Sciatic nerve (tissue), 2 donors: Measurements from ENCODE around the gene TFB2M. TPM values are rescaled to one million over a fixed set of nuclear protein-coding genes. Genes with fewer than 3 reads are reported as not detected.
"Not testable (repeated sequence)": the region's sequence is repeated elsewhere in the genome, so short reads cannot be mapped to it uniquely, and the experiment has no call there.

Experiments
- ATAC-seq: fragments of 200-7000 bp; cut with Tn5 transposase; one replicate; pipeline ENCODE4 v1.9.1; 2020; ENCODE audit warnings: mild to moderate bottlenecking, moderate library complexity
- DNase-seq: peaks from one replicate; pipeline ENCODE4 v3.0.0-alpha.2; 2020; ENCODE audit warnings: low spot score
- intact Hi-C: fragments of 100-400 bp; cut with DNase I; formaldehyde crosslinking; loops from one replicate; pipeline ENCODE4 v1.14.2; 2022
- total RNA-seq: library from RNA; stranded (reverse); fragmentation: NEBNext Ultra II Directional; extraction: Animal tissue kit (Norgen Biotek cat#: 25700); gene quantifications from one replicate; pipeline ENCODE4 v1.2.1, GENCODE V29; 2021
- donor health status: DM: no; HTN: no; CAD: no.
- donor health status: DM: no; HTN: no; CAD: no.

TFB2M gene
- total RNA-seq, 1 donor from 2014 or later, result 6.6 TPM

DNA sequence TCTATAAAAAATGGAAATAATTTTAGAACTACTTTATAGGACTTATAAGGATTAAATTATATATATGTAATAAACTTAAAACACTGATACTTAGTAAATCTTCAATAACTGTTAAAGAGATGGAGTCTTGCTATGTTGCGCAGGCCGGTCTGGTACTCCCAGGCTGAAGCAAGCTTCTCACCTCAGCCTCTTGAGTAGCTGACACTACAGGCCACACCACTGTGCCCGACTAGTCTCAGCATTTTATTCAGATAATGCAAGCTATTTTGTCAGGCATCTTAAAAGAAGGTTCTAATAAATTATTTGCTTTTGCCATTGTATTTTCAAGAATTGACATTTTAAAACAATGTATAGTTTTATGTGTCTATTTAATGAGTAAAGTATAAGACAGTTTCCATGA is 21.0 kb upstream of the TFB2M start:
- intact Hi-C loops, result no loop called here
- ATAC-seq (no peak), DNase-seq (no peak)

DNA sequence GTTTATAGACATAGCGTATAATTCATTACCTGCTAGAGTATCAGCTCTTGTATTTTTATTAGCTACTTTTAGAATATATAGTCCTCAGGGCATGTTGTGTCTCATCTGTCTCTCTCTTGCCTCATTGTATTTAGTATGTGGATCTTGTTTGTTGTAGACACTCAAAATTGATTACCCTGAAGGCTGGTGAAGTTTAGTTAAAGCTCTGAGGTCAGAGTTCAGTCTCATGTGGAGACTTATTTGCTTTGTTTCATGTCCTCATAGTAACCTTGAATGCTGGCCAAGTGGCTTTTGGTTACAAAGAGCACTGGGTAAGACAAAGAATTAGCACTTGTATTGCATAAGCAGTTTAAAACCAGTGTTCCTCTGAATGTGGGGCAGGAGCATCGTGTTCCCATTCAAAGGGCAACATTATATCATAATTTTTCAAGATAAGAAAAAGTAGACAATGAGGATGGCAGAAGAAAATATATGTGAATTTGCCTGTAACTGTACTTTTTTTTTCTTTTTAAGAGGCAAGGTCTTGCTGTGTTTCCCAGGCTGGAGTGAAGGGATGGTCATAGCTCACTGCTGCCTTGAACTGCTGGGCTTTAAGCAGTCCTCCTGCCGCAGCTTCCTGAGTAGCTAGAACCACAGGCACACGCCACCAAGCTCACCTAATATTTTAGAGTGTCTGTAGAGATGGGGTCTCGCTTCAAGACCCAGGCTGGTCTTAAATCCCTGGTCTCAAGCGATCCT is 17.6 kb upstream of the TFB2M start:
- peak; percentile 83 for ATAC-seq
- intact Hi-C loops, result no loop called here
- DNase-seq, result no peak

DNA sequence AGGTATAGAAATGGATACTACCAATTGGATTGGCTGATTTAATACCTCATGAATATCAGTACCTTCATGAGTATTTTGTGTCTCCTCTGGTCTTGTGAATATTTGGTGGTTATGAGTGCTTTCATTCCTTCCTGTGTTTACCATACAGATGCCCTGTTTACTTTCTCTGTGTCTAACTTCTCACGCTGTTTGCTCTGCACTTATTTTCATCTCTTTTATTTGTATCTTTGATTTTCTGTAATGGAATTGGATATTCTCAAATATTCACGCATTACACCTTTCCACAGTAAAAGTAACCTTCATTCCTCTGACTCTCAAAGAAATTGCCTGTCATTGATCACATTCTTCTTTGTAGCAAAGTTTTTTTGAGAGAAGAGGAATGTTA is 17.0 kb upstream of the TFB2M start:
- intact Hi-C loops, result no loop called here
- DNase-seq (no peak), ATAC-seq (no peak)

DNA sequence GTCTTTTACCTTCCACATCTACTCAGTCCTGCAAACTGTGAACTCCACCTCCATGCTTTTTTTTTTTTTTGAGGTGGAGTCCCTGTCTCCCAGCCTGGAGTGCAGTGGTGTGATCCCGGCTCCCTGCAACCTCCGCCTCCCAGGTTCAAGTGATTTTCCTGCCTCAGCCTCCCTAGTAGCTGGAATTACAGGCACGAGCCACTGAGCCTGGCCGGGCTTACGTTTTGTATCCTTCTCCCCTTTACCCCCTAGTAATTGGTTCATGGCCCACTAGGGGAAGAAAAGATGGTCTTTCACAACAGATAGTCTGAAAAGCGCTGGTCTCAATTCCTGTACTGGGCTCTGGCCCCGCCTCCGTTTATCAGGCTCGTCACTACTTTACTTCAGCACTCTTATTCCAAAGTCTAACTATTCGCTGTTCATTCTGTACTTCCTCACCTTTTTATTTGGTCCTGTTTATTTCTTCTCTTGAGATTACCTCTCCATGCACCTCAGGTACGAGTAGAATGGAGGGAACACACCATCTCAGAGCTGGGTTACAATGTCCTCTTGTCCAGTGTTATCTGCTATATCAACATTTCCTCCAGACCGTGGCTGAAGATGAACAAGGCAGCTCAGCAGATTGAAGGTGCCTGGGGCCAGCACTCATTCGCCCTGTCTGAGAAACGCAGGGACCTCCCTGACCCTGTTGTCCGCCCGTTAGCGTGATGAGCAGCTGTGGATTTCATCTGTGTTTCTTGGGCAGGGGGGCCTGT is 16.4 kb upstream of the TFB2M start:
- ATAC-seq, result no peak

DNA sequence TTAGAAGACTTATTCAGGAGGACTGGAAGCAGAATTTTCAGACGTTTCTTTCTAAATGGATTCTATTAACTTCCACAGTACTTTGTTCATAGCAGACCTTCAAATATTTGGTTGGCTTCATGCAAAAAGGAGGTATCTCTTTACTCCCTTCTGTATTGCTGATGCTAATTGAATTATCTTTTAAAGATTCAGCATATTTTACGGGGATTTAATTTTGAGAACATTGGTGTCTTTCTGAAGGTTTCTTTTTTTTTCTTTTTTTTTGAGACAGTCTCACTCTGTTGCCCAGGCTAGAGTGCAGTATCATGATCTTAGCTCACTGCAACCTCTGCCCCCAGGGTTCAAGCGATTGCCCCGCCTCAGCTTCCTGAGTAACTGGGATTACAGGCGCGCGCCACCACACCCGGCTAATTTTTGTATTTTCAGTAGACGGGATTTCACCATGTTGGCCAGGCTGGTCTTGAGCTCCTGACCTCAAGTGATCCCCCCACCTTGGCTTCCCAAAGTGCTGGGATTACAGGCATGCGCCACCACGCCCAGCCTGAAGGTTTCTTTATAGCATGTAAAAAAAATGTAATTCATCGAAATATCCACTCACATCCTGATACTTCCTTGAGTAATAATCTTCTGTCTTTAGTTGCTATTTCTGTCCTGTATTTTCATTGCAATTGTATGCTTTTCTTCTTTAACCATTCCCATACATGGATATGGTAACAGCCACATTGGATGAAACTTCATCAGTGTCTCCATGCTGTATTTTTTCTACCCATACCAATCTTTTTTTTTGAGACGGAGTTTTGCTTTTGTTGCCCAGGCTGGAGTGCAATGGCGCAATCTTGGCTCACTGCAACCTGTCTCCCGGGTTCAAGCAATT is 14.7 kb upstream of the TFB2M start:
- no peak for ATAC-seq
- intact Hi-C loops, result no loop called here
- DNase-seq, result no peak

More for the DNA sequence above, 16.4 kb upstream of the TFB2M start:
- intact Hi-C loops, result no loop called here
- DNase-seq, result no peak

DNA sequence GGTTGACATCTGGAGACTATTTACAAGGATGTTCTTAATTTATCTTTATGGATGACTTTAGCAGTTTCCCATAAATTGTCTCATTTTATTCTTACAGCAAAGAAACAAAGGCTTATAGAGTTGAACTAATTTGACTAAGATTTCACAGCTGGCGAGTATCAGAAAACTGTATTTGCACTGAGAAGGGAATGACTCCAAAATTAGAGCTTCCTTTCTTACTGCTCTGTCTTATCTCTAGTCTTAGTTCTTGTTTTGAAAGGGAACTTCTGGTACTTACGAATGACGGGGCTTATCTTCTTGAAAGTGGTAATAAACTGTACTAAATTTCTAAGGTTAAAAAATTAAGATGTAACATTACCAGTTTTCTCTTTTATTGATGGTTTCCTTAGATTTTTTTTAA is 13.8 kb upstream of the TFB2M start:
- intact Hi-C loops, result no loop called here
- DNase-seq (no peak), ATAC-seq (no peak)

DNA sequence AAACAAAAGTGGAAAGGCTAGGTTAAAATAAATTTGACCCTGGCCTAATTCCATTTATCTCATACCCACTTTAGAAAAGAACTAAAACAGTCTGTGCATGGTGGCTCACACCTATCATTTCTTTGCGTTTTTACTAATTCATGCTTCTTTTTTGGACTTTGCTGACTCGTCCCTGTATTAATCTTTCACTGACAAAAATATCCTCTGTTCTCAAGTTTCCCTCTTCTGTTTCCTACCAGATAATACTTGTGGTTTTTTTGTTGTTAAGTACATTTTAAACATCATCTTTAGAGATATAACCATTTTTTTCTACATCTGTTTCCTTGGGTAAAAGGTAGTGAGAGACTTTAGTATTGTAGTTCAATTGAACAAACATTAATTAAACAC is 11.7 kb upstream of the TFB2M start:
- DNase-seq (no peak), ATAC-seq (no peak)
- intact Hi-C loops, result no loop called here

DNA sequence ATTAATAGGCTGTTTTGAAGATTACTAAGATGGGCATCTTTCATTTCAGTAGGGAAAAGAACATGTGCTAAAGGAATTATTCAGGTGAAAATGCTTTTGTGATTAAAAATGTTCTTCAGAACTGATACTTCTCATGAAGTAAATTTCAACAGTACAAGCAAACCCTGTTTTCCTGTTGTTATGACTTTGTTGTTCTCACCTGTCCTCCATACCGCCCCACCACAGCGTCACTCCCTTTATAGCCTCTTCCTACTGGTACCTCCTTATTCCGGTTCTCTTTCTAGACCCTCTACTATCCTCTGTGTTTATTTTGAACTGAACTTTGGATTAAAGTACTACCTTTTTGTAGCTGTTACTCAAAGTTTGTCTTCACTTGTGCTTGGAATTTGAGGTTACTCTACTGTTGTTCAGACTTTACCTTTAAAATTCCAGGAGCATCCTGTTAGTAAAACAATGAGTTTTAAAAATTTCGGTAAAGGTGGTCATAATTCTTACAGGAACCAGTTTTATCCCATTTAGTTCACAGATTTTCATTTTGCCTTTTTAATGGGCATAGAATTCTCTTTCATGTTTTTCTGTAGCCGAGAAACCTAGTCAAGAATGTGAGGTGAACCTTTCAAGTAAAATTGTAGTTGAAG is 11.1 kb upstream of the TFB2M start:
- no peak for DNase-seq
- intact Hi-C loops, result no loop called here
- no peak for ATAC-seq

DNA sequence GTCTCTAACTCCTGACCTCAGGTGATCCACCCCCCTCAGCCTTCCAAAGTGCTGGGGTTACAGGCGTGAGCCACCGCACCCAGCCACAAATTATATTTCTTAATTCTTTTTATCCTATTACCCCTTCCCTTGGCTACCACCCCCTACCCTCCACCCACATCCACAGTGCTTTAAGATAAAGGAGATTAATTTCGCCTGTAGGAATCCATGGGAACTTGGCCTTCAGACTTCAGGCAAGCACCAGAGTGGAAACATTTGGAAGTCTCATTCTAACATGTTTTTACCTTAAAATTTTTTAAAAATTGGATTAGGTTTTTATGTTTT is 10.6 kb upstream of the TFB2M start:
- intact Hi-C loops, result no loop called here
- DNase-seq (no peak), ATAC-seq (no peak)

DNA sequence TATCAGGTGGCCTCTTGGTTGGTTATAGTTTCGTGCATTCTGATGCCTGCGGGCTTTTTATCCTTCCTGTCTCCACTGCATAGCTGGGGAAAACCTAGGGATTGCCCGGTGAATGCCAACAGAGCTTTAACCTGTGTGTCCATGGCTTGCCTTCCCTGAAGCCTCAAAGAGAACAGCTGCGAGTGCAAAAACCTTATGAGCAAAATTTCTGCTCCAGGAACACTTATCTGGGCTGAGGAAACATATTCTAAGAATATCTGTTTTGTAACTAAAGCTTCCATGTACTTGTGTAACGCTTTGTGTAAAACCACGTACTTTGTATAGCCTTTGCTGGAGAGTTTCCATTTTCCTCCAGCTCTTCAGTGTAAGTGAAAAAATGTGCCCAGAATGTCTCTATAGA is 7.4 kb upstream of the TFB2M start:
- ATAC-seq, result no peak
- intact Hi-C loops, result no loop called here

DNA sequence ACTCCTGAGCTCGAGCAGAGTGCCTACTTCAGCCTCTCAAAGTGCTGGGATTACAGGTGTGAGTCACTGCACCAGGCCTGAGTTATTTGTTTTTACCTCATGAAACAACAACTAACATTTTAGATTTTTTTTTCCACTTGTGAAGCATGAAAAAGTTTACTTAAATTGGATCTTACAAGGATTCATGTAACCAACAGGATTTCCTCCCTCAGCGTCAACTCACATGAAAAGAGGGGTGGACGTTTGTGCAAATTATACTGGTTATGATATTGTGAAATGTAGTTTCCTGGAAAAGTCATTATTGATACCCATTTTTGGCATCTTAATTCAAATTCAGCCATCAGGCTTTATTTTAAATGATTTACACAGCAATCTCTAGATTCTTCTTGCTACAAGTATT is 6.7 kb upstream of the TFB2M start:
- ATAC-seq (no peak), DNase-seq (no peak)
- intact Hi-C loops, result no loop called here

More for the DNA sequence above, 7.4 kb upstream of the TFB2M start:
- no peak for DNase-seq

DNA sequence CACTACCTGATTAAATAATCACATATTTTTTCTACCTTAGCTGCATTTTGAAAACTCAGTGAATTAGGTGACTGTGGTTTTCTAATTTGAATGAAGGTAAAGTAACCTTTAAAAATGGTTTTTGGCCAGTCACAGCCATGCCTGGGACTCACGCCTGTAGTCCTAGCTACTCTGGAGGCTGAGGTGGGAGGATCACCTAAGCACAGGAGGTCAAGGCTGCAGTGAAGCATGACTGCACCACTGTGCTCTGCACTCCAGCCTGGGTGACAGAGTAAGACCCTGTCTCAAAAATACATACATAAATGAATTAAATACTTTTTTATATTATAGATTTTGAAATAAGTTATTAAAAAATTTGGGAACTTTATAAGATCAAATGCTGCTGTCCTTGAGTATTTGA is 5.9 kb upstream of the TFB2M start:
- intact Hi-C loops, result no loop called here
- no peak for ATAC-seq
- no peak for DNase-seq

DNA sequence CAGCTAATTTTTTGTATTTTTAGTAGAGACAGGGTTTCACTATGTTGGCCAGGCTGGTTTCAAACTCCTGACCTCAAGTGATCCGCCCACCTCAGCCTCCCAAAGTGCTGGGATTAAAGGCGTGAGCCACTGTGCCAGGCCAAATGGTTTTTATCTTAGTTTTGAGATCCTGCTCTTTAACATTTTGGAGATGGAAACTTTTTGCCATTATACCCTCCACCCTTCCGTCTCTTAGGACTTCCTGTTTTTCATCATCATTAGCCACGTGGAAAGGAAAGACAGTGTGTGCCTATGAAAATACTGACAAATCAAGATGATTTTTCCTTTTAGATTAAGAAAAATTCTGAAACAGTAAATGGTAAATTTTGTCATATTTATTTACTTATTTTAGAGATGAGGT is 5.2 kb upstream of the TFB2M start:
- DNase-seq, ATAC-seq, intact Hi-C loops: not testable (repeated sequence)

DNA sequence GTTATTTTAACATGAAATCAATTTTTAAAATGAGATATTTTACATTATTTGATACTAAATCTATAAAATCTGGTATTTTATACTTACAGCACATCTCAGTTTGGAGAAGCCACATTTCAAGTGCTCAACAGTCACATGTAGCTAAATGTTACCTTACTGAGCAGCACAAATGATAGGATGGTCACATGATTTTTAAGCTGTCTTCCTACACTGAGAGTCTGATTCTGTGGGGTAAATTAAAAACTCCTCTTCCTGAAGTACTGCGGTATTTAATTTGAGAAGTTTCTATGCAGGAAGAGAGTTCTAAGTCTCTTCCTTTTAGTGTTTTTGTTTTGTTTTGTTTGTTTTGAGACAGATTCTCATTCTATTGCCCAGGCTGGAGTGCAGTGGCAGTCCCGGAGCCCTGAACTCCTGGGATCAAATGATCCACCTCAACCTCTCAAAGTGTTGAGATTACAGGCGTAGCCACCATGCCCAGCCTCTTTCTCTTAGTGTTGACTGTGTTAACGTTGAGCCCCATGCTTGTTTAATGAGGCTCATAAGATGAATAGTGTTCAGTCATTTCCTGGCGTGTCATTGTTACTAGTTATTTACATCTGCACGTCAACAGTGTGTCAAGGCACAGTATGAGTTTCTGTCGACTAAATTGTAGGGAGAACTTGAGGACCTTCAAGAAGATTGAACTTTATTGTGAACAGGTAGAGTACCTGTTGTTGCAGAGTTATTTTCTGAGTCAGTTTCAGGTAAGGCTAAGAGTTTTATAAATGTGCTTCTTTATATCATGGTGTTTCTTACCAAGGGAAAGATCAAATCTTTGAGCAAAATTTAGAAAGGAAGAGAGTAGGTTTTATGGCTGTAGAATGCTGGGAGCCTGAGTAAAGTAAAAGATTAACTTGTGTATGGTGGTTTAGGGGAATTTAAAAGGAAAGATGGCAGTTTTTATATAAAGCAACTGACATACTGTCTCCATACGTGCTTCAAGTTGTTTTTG is 3.5 kb upstream of the TFB2M start:
- intact Hi-C loops, result no loop called here
- DNase-seq, result no peak
- no peak for ATAC-seq

DNA sequence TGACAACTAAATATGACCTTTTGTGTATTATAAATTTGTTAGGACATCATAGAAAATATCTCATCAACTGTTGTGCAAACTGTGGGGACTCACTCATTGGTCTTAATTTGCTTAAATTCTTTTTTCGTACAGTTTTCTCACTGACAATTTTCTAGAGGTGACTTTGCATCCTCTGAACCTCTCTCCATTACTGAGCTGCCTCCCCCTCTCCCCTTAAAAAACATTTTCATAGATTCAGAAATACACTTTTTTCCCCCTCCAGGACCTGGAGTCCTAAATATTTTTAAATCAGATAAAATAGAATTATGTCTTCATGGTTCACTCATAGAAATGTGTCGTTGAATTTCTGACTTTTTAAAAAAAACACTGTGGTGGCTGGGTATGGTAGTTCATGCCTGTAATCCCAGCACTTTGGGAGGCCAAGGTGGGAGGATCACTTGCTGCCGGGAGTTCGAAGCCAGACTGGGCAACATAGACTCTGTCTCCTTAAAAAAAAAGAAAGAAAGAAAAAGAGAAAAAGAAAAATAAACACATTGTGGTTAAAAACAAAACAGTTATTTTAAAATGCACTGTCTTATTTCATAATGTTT is 1.7 kb upstream of the TFB2M start:
- intact Hi-C loops, result no loop called here
- no peak for DNase-seq
- ATAC-seq, result no peak

DNA sequence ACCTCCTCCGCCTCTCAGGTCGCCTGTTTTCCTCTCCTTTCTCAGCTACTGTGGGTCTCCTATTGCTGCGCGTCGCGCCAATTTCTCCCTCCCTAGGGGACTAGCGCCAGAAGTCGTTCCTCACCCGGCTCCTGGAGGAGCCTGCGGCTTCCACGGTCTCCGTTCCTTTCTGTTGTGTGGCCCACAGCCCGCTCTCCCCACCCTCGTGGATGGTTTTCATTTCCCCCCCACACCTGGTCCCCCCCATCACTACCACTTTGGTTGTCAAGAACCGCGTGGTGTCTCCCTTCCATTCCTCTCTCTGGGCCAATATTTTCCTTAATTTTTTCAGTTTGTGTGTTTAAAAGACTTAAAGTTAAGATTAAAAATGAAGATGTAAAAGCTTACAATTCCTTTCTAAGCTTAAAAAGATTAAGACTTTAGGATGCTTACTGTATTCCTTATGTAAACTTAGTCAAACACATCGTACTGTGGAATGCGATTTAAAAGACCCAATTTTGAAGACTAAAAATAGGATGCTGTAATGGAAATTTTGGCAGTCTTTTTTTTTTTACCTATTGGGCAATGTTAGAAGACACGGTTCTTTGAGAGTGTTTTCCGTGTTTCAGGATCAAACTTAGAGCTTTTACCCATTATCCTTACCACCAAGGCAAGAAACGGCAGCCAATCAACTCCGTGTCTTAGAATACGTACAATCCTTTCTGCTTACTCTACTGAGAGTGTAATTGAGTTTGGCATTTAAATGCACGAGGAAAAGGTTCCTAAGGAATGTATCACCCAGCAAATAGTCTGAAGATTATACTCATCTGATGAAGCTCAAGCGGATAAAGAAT is 968 bp upstream of the TFB2M start:
- ATAC-seq, result peak; percentile 43
- no peak for DNase-seq
- intact Hi-C loops, result no loop called here

DNA sequence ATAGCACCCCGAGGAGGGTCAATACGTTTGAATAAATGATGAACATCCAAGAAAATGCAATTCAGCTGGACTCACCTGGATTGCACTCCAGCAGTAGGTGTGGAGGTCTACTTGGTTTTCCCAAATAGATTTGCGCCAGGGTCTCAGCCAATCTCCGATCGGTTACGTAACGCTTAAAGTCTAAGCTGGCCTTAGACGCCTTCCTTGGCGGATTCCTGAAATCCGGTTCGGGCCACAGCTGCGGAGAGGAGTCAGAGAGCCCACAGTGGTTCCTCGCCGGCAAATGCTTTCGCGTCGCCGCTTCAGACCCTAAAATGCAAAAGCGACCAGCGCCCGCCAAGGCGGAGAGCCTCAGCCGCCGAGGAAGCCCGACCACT is 322 bp downstream of the TFB2M start:
- ATAC-seq (peak; percentile 7), DNase-seq (no peak)
- intact Hi-C loops, result no loop called here
